SH-SY5Y (cell line): Measurements from ENCODE around the gene ZNRF3.

Experiments used
- GATA2 ChIP-seq: IDR thresholded peaks from 2 replicates; pipeline ENCODE4 v1.6.1; 2011; ENCODE audit warnings: mild to moderate bottlenecking, low read depth, low read length
- GATA3 ChIP-seq: IDR thresholded peaks from 2 replicates; pipeline ENCODE4 v1.6.1; 2011; ENCODE audit warnings: low read depth, mild to moderate bottlenecking, low read length, moderate library complexity

ZNRF3 gene

GRCh38 chr22:28911777-28912669, 28.7 kb downstream of the ZNRF3 start:
- no peak for TF ChIP-seq GATA2
- TF ChIP-seq GATA3: no peak

GRCh38 chr22:28914201-28914600, 30.8 kb downstream of the ZNRF3 start:
- TF ChIP-seq GATA2 (no peak), GATA3 (no peak)

- TF ChIP-seq GATA3 (no peak), GATA2 (no peak)
Measured at GRCh38 chr22:28915969-28916368, 32.6 kb downstream of the ZNRF3 start.

GRCh38 chr22:28917747-28918549, 34.6 kb downstream of the ZNRF3 start:
- no peak for TF ChIP-seq GATA2
- no peak for TF ChIP-seq GATA3

GRCh38 chr22:28918550-28919271, 35.3 kb downstream of the ZNRF3 start:
- no peak for TF ChIP-seq GATA2
- TF ChIP-seq GATA3: no peak

GRCh38 chr22:28920757-28921584, 37.6 kb downstream of the ZNRF3 start:
- TF ChIP-seq GATA2: no peak
- TF ChIP-seq GATA3: no peak

- TF ChIP-seq GATA3: no peak
- TF ChIP-seq GATA2: no peak
Measured at GRCh38 chr22:28921585-28921879, 38.2 kb downstream of the ZNRF3 start.

- TF ChIP-seq GATA2 (no peak), GATA3 (no peak)
Measured at GRCh38 chr22:28922540-28923244, 39.3 kb downstream of the ZNRF3 start.

GRCh38 chr22:28923826-28924732, 40.7 kb downstream of the ZNRF3 start:
- TF ChIP-seq GATA2 (peak; percentile 99), GATA3 (peak; percentile 90)

- TF ChIP-seq GATA3 (no peak), GATA2 (no peak)
Measured at GRCh38 chr22:28925916-28926315, 42.5 kb downstream of the ZNRF3 start.

- TF ChIP-seq GATA2 (peak; percentile 72), GATA3 (peak; percentile 72)
Measured at GRCh38 chr22:28927630-28928029, 44.3 kb downstream of the ZNRF3 start.

GRCh38 chr22:28929197-28929596, 45.8 kb downstream of the ZNRF3 start:
- TF ChIP-seq GATA2: no peak
- TF ChIP-seq GATA3: no peak
